NCI-H2029 (cell line): ENCODE results near the gene HLA-E.
"Not testable (repeated sequence)": the region's sequence is repeated elsewhere in the genome, so short reads cannot be mapped to it uniquely, and the experiment has no call there.

Source experiments
- DNase-seq: peaks from one replicate; lab custom pipeline; 2025; lab: John Stamatoyannopoulos, UW

HLA-E gene

GRCh38 chr6:30507849-30508827, 18.8 kb downstream of the HLA-E start:
- DNase-seq = no peak

GRCh38 chr6:30508890-30509736, 19.8 kb downstream of the HLA-E start:
- no peak for DNase-seq

DNA sequence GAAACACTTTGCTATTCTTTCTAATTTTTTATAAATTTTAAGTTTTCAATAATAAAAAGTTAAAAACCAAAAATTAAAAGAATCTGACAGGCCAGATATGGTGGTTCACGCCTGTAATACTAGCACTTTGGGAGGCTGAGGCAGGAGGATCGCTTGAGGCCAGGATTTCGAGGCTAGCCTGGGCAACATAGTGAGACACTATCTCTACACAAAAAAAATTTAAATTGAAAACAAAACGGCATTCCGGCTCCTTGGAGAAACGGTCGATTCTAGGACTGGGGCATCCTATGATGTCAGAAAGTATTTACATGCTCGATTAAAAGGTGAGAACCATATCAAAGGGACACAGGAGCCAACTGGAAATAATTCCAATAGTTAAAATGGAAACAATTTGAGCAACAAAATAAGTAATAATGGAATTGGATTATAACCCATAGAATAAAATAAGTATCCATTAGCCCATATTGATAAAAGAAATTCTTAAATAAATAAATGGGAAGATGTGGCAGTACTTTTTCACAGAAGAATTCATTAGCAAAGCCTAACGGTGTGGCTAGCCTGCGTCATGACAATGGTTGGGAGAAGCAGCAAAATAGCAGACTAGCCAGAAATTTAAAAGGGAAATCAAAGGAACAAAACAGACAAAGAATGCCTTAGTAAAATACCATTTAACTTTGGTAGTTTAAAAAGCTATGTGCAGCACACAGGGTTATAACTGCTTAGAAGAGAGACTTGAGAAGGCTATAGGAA, 21.3 kb downstream of the HLA-E start:
- DNase-seq = no peak

- no peak for DNase-seq
Measured at GRCh38 chr6:30511169-30511546, 21.8 kb downstream of the HLA-E start.

DNA sequence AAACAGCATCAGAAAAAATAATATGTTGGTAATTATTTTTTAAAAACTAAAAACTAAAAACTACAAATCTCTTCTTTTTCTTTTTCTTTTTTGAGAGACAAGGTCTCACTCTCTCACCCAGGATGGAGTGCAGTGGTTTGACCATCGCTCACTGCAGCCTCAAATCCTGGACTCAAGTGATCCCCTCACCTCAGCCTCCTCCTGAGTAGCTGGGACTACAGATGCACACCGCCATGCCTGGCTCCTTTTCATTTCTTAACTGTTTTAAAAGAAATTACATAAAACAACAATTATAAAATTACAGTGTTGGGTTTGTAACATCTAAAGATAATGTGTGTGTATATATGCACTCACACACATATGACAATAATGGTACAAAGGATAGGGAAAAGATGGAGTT, 24.1 kb downstream of the HLA-E start:
- no peak for DNase-seq

GRCh38 chr6:30515106-30515505, 25.8 kb downstream of the HLA-E start:
- DNase-seq = no peak

GRCh38 chr6:30515944-30516753, 26.8 kb downstream of the HLA-E start:
- DNase-seq = peak; percentile 82

DNA sequence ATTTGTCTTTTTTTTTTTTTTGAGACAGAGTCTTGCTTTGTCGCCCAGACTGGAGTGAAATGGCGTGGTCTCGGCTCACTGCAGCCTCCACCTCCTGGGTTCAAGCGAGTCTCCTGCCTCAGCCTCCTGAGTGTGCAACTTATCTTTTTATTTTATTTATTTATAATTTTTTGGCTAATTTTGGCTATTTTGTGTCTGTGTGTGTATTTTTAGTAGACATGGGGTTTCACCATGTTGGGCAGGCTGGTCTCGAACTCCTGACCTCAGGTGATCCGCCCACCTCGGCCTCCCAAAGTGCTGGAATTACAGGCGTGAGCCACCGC, 27.4 kb downstream of the HLA-E start:
- not testable (repeated sequence) for DNase-seq

DNA sequence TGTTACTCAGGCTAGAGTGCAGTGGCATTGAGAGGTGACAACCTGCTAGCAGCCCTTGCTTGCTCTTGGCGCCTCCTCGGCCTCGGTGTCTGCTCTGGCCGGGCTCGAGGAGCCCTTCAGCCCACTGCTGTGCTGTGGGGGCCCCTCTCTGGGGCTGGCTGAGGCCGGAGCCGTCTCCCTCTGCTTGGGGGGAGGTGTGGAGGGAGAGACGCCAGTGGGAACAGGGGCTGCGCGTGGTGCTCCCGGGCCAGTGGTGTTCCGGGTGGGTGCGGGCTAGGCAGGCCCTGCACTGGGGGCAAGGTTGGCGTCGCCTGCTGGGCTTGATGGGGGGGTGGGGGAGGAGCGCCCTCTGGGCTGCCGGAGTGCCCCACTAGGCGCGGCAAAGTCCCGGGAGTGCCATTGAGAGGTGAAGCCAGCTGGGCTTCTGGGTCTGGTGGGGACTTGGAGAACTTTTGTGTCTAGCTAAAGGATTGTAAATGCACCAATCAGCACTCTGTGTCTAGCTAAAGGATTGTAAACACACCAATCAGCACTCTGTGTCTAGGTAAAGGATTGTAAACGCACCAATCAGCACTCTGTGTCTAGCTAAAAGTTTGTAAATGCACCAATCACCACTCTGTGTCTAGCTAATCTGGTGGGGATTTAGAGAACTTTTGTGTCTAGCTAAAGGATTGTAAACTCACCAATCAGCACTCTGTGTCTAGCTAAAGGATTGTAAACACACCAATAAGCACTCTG, 28.6 kb downstream of the HLA-E start:
- DNase-seq = not testable (repeated sequence)

DNA sequence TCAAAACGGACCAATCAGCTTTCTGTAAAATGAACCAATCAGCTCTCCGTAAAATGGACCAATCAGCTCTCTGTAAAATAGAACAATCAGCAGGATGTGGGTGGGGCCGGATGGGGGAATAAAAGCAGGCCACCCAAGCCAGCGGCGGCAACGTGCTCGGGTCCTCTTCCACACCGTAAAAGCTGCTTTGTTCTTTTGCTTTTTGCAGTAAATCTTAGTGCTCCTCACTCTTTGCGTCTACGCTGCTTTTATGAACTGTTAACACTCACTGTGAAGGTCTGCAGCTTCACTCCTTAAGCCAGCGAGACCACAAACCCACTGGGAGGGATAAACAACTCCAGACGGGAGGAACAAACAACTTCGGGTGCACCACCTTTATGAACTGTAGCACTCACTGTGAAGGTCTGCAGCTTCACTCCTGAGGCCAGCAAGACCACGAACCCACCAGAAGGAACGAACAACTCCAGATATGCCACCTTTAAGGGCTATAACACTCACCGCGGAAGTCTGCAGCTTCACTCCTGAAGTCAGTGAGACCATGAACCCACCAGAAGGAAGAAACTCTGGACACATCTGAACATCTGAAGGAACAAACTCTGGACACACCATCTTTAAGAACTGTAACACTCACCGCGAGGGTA, 29.3 kb downstream of the HLA-E start:
- peak; percentile 12 for DNase-seq

GRCh38 chr6:30520522-30520921, 31.2 kb downstream of the HLA-E start:
- DNase-seq = no peak

DNA sequence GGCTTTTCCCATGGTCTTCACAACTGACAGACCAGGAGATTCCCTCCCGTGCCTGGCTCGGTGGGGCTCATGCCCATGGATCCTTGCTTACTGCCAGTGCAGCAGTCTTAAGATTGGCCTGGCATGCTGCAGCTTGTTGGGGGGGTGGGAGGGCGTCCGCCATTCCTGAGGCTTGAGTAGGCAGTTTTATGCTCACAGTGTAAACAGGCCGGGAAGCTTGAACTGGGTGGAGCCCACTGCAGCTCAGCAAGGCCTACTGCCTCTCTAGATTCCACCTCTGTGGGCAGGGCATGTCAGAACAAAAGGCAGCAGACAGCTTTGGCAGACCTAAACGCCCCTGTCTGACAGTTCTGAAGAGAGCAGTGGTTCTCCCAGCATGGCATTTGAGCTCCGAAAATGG, 31.8 kb downstream of the HLA-E start:
- not testable (repeated sequence) for DNase-seq

GRCh38 chr6:30521952-30522351, 32.6 kb downstream of the HLA-E start:
- not testable (repeated sequence) for DNase-seq

GRCh38 chr6:30526444-30526843, 37.1 kb downstream of the HLA-E start:
- not testable (repeated sequence) for DNase-seq

GRCh38 chr6:30529349-30529875, 40.1 kb downstream of the HLA-E start:
- DNase-seq = not testable (repeated sequence)

GRCh38 chr6:30530014-30530413, 40.7 kb downstream of the HLA-E start:
- no peak for DNase-seq

DNA sequence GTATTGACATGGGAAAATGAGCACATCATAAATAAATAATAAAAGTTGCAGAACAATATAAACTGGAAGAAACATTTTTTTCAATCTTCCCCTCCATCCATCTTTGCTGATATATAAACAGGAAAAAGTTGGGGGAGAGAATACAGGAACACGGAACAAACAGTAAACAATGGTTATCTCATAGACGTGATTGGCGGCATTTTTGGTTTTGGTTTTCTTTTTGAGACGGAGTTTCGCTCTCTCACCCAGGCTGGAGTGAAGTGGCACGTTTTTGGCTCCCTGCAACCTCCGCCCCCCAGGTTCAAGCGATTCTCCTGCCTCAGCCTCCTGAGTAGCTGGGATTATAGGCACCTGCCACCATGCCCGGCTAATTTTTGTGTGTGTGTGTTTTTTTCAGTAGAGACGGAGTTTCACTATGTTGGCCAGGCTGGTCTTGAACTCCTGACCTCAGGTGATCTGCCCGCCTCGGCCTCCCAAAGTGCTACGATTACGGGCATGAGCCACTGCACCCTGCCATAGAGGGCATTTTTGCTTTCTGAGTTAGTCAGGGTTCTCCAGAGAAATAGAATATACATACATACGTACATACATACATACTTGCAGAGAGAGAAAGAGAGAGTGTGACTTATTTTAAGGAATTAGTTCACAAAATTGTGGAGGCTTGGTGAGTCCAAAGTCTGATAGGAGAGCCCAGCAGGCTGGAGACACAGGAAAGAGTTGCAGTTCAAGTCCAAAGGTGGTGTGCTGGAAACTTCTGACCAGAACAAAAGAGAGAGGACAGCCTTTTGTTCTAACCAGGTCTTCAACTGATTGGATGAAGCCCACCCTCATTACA, 44.4 kb downstream of the HLA-E start:
- no peak for DNase-seq

- no peak for DNase-seq
Measured at GRCh38 chr6:30537931-30538330, 48.6 kb downstream of the HLA-E start.
